NCI-H82 treated with DMSO at 0.1 percent for 48 hours (cell line): Measurements from ENCODE around the gene LRRC4C.
"Not testable (repeated sequence)": the region's sequence is repeated elsewhere in the genome, so short reads cannot be mapped to it uniquely, and the experiment has no call there.

ENCODE experiments used
- DNase-seq: peaks from one replicate; lab custom pipeline; 2025; ENCODE audit not compliant: unreplicated experiment; lab: John Stamatoyannopoulos, UW

LRRC4C gene

DNA sequence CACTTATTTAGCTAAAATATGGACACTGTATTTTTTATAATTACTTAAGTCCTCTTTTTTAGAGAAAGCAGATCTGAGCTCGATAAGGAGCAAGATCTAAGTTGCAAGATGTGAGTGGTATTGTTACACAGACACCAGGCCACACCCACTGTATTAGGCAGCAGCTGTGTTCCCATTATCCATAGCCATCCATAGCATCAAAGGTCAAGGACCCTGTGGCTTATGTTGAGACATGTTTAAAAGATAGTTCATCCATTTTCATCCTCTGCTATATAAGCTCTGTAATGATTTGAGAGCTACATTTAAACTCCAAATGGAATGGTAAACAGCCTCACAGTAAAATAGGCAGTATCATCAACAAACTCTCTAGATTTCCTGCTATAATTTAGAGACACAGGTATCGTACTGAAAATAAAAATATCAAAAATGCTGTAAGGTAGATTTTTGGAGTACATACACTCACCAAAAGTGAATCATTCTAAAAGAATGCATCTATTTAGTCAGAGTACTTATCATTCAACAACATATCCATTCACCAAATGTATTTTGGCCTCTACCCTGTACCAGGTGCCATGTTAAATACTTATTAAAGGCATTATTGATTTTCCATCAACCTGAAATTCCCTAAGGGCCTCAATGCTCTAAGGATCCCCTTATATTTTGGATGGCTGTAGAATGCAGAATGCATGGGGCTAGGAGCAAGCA lies 574.0 kb downstream of the LRRC4C start:
- DNase-seq = no peak

DNA sequence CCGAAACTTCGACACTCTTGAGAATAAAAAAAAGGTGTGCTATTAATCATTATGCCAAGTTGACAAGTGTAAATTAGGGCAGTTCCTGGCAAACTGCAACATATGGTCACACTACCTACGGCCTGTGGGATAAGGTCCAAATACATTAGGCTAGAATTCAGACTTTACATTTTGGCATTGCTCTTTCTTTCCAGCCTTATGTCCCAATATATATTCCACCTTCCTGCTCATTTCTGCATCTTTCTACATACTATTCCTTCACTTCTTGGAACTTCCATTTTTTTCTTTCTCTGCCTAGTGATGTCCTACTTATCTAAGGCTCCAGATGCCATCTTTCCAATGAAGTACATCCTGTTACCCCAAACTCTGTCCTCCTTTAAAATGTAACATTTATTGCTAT lies 577.2 kb downstream of the LRRC4C start:
- DNase-seq = no peak

DNA sequence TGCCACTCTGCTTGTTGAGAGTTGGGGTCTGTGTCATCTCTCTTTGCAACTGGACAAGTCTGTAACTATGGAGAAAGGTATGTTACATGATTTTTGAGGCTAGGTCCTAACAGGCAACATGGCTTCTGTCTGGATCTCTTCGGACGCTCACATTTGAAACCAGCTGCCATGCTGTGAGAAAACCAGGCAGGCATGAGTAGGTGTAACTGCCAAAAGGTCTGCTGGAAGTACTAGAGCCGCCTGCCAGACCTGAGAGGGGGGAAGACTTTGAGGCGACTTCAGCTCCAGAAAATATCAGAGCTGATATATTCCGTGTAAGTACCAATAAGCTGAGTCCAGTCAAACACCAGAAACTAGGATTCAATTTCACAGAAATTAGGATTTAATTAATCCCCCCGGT lies 579.5 kb downstream of the LRRC4C start:
- DNase-seq = no peak

DNA sequence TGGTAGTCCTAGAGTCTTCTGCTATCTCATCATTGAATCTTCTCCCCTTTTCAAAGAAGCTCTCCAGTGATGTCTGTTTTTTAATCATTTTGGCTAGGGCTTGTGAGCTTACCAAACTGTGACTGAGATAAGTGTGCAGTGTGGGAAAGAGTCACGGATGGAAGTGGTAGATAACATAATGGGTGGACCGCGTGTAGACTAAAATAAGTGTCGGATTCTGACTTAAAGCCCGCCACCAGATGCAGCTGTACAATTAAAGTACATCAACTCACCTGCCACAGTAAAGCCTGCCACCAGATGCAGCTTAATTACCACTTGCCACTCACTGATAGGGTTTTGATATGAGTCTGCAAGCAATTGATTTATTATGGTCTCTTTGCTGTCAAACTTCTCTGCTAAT lies 581.5 kb downstream of the LRRC4C start:
- no peak for DNase-seq

DNA sequence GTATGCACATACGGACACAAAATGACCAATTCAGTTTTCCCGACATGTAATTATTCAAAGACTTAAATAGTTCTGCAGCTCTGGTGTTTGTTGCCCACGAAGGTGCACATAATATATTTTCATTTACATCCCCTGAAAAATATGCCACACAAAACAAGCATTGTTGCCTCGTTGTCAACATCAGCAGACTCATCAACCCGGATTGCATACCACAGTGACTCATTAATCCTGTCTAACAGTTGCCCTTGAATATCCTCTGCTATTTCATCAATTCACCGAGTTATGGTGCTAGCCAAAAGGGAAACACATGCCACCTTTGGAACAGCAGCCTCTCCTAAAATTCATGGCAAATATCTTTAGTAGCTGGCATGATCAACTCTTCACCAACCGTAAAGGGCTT lies 582.2 kb downstream of the LRRC4C start:
- DNase-seq = no peak

DNA sequence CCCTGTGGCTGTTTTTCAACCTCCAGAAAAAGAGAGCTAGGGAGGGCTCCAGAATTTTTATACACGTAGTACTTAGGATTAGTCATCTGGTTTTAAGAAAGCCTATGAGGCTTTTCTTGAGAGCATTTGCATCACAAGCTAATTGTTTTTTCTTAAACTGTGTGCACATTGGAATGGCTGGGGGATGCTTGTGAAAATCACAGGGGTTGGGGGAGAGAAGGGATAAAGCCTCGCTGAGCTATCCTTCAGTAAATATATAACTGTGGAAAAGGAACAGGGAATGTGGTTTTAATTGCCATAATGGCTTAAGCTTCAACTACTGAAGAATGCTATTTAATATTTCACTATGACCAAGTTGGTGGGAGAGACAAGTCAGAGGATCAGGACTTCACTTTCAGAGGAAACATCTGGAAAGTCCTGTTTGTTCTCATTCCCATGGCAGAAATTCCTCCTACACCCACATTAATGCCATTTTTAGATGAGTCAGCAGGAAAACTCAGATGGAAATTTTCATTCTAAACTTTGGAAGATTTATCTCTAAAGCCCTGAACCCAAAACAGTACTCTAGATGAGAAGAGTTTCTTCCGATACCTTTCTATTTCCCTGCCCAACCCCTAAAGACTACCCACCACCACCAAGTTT lies 591.3 kb downstream of the LRRC4C start:
- no peak for DNase-seq

DNA sequence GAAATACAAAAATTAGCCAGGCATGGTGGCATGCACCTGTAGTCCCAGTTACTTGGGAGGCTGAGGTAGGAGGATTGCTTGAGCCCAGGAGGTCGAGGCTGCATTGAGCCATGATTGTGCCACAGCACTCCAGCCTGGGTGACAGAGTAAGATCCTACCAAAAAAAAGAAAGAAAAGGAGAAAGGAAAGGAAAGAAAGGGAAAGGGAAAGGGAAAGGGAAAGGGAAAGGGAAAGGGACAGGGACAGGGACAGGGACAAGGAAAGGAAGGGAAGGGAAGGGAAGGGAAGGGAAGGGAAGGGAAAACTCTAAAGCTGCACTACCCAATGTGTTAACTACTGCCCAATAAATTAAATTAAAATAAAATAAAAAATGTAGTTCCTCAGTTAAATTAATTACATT lies 601.7 kb downstream of the LRRC4C start:
- DNase-seq = not testable (repeated sequence)

DNA sequence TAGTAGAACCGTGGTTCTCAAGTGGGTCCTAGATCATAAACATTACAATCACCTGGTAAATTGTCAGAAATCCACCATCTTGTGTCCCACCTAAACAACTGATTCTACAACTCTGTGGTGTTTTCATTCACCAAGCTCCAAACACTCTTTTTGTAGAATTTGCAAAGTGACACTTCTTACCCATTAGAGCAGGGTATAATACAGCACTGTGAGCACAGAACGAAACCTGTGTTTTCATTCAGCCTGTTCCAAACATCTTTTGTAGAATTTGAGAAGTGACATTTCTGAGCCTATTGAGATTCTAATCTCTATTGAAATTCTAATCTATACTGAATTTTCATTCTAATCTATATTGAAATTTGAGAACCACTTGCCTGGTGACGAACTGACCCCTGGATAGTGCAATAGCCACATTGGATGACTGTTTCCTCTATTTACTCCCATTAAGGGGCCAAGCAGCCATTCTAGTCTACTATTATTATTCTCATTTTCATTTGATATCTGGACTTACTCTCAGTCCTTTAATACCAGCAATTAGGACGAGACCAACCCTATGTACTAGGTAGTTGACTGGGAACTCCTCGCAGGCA lies 616.6 kb downstream of the LRRC4C start:
- DNase-seq = no peak

DNA sequence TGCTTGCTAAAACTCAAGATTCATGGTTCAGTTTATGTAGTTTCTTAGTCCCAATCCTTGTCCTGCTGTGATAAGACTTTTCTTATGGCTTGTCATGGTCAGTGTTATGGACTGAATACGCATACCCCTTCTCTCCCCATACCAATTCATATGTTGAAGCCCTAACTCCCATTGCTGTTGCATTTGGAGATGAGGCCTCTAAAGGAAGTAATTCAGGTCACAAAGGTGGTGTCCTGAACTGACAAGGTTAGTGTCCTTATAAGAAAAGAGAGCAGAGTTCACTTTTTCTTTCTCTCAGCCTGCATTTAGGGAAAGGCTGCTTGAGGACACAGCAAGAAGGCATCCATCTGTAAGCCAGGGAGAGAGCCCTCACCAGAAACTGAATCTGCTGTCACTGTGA lies 618.2 kb downstream of the LRRC4C start:
- DNase-seq = no peak

DNA sequence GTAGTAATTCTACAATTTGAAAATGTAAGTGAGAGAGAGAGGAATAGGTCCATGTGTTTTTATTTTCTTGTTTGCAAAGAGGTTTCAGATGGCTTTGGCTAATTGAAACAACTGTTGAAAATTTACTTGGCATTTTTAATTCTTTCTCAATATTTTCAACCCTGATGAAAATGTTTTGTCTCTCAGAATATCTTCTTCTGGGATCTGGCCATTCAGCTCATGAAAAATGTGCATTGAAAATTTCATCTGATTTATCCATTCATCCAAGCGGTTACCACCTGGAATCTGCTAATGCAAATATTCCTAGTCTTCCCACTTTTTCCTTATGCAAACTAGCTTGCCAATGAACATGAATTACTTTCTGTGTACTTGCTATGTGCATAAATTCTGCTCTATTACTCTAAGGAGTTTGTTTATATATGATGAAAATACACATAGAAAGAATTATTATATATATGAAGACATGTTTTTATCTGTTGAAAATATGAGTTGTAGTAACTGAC lies 621.2 kb downstream of the LRRC4C start:
- DNase-seq = no peak

DNA sequence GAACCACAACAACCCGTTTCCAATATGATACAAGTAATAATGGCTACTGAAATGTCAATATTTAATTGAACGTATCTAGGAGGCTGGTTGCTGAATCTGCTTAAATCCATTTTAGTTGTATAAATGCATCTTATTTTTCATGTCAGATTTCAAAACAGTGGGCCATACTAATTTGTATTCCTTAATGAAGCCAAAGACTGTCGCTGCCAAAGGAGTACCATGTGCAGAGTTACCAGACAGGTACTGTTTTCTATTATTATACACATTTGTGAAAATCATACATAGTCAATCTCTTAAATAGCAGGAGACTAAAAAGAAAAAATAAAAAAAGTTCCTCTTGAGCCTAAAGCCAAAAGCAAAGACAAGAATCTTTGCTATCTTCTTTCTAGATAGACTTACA lies 632.3 kb downstream of the LRRC4C start:
- no peak for DNase-seq

DNA sequence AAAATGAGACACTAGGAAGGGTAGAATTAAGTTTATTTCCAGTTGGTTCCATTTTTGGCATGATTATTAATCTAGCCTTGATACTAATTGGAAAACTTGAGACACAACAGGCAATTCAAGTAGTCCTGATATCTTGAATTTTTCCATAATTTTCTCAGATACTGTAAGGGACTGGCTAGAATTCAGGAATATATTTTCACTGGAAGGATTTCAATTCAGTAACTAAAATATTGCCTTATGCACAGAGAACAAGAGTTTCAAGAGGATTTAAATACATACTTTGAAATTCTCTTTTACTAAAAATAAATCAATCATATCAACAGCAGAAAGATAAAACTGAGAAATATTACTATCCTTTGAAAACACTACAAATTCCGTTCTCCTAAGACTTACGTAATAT lies 632.9 kb downstream of the LRRC4C start:
- DNase-seq = no peak

DNA sequence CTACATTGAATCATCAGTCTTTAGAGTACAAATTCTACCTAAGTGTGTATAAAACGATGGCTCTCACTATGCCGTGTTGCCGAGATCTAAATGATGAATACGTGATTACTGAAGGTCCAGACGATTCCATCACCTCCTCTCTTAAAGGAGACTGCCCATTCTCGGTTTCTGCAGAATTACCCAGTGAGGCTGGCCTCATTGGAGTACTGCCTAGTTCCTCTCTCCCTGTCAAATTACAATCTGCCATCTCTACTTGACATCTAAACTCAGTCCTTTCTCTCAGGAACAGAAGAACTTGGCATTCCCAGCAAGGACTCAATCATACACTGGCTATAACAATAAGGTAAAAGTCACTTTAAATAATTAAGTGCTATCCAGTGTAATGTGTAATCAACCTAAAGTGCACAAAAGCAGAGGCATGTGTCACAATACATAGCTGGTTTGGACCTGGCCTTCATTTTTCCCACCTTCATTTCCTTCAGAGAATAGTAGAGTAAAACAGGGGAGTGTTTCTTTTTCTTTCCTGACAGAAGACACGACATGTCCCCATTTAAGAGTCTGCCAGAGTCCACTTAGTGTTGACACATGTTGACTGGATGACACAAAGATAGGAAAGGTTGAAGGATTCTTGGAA lies 634.1 kb downstream of the LRRC4C start:
- DNase-seq = no peak

DNA sequence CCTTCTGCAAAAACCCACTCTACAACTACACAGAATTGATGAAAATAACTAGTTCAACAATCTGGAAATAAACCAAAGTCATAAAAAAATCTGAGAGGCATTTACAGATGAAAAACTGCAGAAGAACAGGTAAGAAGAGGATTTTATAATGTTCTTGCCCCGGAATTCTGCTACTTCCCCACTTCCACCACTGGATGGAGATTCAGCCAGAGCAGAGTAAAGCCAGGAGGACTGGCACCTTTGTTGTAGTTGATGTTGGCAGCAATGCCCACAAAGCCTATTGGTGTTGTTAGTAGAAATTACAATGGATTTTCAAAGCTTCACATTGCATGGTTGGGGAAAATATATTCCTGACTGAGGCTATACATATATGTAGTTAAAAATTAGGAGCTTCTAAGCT lies 640.2 kb downstream of the LRRC4C start:
- DNase-seq = no peak

DNA sequence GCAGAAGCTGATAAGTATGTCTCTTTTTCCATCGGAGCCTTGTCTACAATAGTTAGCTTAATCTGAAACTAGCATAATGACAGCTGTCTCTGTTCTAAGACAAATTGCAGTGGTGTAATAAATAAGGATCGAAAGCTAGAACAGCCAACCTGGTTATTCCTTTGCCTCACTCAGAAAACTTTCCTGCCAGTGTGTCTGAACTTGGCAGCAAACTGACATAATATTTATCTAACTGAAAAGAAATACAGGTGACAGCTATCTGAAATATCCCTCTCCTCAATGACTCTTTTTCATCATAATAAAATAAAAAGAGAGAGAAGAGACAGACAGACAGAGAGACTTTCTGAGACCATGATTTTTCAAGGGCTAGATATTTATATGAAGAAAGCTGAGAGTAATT lies 642.5 kb downstream of the LRRC4C start:
- no peak for DNase-seq

DNA sequence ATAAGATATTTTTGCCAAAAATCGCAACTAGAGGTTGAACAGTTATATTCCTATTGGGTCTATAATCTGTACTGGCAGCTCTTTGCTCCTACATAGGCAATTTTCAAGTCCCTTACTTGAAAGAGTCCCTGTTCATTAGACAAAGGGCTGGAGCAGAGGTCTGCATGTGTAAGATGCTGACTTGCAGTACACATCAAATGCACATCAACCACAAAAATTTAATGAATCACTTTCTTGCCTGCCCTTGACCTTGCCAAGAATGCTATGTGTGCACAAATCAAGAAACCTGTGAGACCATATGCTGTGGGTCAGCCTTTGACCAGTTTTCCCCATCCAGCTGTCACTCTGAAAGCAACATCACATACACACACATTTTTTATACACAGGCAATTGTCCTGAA lies 661.5 kb downstream of the LRRC4C start:
- DNase-seq = no peak

DNA sequence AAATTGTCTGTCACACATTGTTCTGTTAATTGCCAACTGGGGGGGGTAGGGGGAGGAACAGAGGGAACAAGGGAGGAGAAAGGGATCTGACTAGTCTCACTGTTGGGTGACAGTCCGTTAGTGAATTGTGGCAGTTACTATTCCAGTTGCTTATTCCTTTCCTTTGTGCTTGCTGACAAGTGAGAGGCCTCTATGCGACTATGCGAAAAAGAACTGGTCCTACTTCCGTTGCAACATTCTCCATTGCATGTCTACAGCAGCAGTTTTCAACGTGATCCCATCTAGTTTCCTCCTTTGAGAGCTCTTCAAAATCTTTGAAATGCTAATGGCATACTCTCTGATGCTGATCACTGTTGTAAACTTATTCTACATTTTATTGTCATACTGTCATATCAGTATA lies 672.2 kb downstream of the LRRC4C start:
- DNase-seq = no peak

DNA sequence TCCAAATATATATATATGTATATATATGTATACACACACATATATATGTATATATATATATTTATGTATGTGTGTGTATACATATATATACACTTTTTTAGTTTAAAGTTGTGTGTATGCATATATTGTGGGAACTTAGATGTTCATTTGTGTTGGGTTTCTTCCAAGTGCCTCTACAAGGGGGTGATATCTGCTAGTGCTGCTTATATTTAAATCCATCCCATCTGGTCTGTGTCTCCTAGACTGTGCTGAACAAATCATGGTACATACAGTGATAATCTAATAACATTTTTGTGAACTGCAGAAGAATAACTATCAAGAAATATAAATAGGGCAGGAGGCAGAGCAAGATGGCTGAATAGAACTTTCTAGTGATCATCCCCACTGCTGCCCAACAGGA lies 696.4 kb downstream of the LRRC4C start:
- DNase-seq = no peak

DNA sequence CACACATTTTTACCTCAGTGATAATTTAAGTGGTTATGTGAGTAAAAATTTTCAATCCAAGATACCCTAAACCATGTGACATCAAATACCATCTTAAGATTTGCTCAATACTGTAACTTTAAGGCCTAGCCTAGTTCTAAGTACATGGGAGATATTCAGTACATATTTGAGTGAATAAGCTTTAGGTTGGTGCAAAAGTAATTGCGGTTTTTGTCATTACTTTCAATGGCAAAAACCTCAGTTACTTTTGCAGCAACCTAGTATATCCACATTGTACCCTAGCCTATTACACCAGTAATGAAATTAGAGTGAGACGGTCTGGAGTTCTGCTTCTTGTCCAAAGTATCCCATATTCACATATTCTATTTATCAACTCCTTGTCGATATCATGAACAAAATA lies 700.1 kb downstream of the LRRC4C start:
- DNase-seq = no peak

DNA sequence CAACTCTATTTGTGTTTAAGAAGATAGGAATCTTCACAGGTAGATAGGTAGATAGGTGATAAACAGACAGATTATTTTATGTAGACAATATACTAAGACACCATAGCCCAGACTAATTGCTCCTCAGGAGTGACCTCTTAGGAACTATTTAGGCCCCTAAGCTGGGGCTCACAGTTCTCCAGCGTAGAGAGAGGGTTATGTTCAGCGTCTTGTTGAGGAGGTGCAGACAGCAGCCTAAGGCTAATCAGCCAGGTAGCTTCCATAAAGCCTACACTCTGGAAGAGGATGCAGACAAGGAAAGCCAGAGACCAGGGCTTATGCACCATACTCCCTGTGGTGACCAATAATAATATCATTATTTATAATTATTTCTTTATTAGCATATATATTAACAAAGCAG lies 705.2 kb downstream of the LRRC4C start:
- no peak for DNase-seq

DNA sequence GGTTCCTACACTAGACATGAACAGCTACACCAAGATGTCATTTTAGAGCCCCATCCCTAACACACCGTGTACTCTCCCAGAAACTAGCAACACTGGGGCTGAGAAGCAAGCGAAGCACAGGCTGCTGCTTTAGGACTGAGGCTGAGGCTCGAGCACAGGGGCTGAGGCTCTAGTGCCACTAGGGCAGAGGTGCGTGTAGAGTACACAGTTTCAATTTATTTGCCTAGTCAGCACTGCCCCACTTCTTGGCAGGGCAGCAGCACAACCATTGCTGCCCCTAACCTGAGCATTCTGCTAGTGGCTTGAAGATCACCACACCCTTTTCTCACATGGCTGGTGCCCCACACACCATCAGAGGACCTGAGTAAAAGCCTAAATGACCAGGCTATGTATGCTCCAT lies 713.2 kb downstream of the LRRC4C start:
- DNase-seq = no peak

DNA sequence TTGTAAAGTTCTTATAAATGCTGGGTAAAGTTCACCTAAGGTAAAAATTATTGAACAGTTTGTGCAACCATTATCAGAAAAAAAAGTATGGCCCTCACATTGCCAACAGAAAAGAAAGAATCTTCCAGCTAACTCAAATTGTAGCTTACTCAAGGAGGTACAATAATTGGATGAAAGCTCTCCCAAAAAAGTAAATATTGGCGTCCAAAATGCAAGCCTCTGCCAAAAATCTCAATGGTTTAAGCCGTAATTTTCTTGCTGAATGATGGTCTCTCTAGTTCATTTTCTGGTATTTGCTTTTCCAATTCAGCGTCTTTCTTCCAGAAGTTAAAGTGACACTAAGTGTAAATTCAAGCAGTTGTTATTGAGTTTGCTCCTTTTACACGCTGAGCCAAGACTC lies 727.3 kb downstream of the LRRC4C start:
- no peak for DNase-seq
